ENCODE results near the gene CROCC. TPM values are rescaled to one million over a fixed set of nuclear protein-coding genes. Genes with fewer than 3 reads are reported as not detected.

The CROCC gene
- total RNA-seq, 1 donor from 2014 or later = 31.9 TPM

GRCh38 chr1:16979475-16980327, 58.0 kb downstream of the CROCC start:
- no peaks in the 10 kb centered on the region for H3K9me3 ChIP-seq

DNA sequence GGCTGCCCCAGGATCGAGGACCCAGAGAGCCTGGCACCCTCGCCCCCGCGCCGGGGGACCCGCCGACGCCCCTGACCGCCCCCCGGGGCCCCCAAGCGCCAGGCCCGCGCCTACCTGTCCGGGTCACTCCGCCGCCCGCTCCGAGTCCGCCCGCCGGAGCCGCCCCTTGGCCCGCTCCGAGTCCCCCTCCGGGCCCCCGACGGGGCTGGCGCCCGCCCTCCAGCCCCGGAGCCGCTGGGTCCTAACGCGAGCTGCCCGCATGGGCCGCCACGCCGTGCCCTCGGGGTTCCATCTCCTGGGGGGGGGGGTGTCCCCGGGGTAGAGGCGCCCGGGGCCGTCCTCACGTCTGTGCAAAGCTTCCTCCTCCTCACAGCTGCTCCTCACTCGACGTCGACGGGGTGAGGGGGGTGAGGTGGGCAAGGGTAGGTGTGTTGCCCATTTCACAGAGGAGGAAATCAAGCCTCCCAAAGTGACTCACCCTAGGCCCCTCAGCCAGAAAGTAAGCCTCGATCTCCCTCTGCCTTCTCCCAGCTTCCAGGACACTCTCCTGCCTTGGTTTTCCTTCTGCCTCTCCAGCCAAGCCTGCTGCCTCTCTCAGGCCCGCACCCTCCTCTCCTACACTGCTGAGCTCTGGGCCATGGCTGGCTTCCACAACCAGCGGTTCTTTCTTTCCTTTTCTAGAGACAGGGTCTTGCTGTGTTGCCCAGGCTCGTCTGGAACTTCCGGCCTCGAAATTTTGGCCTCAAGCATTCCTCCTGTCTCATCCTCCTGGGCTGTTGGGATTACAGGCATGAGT, 58.9 kb downstream of the CROCC start, which contains the start of gene MFAP2:
Gene MFAP2, minus strand, starts transcription at position 148 of the 796 bp plus-strand sequence. CDS start 2,347 bp downstream, outside the sequence.
- Histone ChIP-seq H3K9me3 (no peaks in the 10 kb centered on the region), H3K4me1 (peaks cover 57% of the 10 kb centered on the region), H3K4me3 (peak within 1 kb of the TSS; percentile 51 to 57), H3K27ac (peak within 1 kb of the TSS; percentile 88), H3K36me3 (no peaks in the 10 kb centered on the region), H3K27me3 (no peaks in the 10 kb centered on the region)
- intact Hi-C loops (cut with DNase I) = no loop called here
- no peak for TF ChIP-seq POLR2AphosphoS5 (IDR thresholded peaks at IDR 0.05; ENCODE audit: insufficient read depth in 1 of 2, low read depth in 1 of 2)
- peak in 1 of 2 donors; percentile 52 for TF ChIP-seq POLR2A (IDR thresholded peaks at IDR 0.05)
- DNase-seq (ENCODE audit: extremely low spot score in 2 of 2) = no peak

More at GRCh38 chr1:16979475-16980327, 58.0 kb downstream of the CROCC start:
- H3K4me1 ChIP-seq = peaks cover 50% of the 10 kb centered on the region
- TF ChIP-seq CTCF (IDR thresholded peaks at IDR 0.05) (no peak), POLR2A (IDR thresholded peaks at IDR 0.05) (no peak), POLR2AphosphoS5 (IDR thresholded peaks at IDR 0.05; ENCODE audit: insufficient read depth in 1 of 2, low read depth in 1 of 2) (no peak)
- no peak for DNase-seq (ENCODE audit: extremely low spot score in 2 of 2)
- H3K4me3 ChIP-seq = peak overlapping the region; percentile 51 to 57
- intact Hi-C loops (cut with DNase I) = no loop called here
- peak overlapping the region; percentile 88 for H3K27ac ChIP-seq
- no peaks in the 10 kb centered on the region for H3K36me3 ChIP-seq
- no peaks in the 10 kb centered on the region for H3K27me3 ChIP-seq

GRCh38 chr1:16981269-16981849, 59.6 kb downstream of the CROCC start:
- DNase-seq (ENCODE audit: extremely low spot score in 2 of 2) = no peak
- Histone ChIP-seq H3K27ac (peak overlapping the region; percentile 88), H3K4me3 (no peak overlapping the region), H3K4me1 (peaks cover 55% of the 10 kb centered on the region), H3K27me3 (no peaks in the 10 kb centered on the region), H3K36me3 (peaks cover 0 to under 1% of the 10 kb centered on the region in 2 donors), H3K9me3 (no peaks in the 10 kb centered on the region)
- intact Hi-C loops (cut with DNase I) = no loop called here
- TF ChIP-seq POLR2AphosphoS5 (IDR thresholded peaks at IDR 0.05; ENCODE audit: insufficient read depth in 1 of 2, low read depth in 1 of 2) (no peak), POLR2A (IDR thresholded peaks at IDR 0.05) (no peak), CTCF (IDR thresholded peaks at IDR 0.05) (no peak)

GRCh38 chr1:16982902-16983301, 61.2 kb downstream of the CROCC start:
- H3K4me1 ChIP-seq = peaks cover 45% of the 10 kb centered on the region
- peaks cover 0 to 9% of the 10 kb centered on the region in 2 donors for H3K36me3 ChIP-seq
- no peaks in the 10 kb centered on the region for H3K9me3 ChIP-seq
- intact Hi-C loops (cut with DNase I) = no loop called here
- DNase-seq (ENCODE audit: extremely low spot score in 2 of 2) = no peak
- TF ChIP-seq CTCF (IDR thresholded peaks at IDR 0.05) = no peak
- TF ChIP-seq POLR2A (IDR thresholded peaks at IDR 0.05) = no peak
- no peak for TF ChIP-seq POLR2AphosphoS5 (IDR thresholded peaks at IDR 0.05; ENCODE audit: insufficient read depth in 1 of 2, low read depth in 1 of 2)
- no peak overlapping the region for H3K27ac ChIP-seq
- no peak overlapping the region for H3K4me3 ChIP-seq
- no peaks in the 10 kb centered on the region for H3K27me3 ChIP-seq

DNA sequence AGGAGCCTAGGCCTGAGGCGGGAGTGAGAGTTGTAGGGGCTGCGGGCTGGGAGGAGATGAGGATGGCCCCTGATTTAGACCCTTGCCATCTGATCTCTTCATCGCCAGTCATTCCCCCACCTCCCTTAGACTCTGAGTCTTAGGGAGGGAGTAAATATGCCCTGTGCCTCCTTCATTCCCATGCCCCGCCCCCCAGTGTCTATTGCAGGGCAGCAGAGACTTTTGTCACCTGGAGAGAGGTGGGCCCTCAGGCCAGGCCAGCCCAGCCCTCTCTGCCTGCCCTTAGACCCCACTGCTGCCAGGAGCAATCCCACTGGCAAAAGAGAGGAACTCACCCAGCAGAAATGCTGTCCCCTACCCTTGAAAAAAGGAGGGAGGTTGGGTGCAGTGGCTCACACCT, 61.9 kb downstream of the CROCC start:
- no peak overlapping the region for H3K27ac ChIP-seq
- no peak for TF ChIP-seq POLR2AphosphoS5 (IDR thresholded peaks at IDR 0.05; ENCODE audit: insufficient read depth in 1 of 2, low read depth in 1 of 2)
- no peak for TF ChIP-seq CTCF (IDR thresholded peaks at IDR 0.05)
- no peak for TF ChIP-seq POLR2A (IDR thresholded peaks at IDR 0.05)
- no peak for DNase-seq (ENCODE audit: extremely low spot score in 2 of 2)
- peaks cover 38% of the 10 kb centered on the region for H3K4me1 ChIP-seq
- H3K27me3 ChIP-seq = no peaks in the 10 kb centered on the region
- H3K36me3 ChIP-seq = peaks cover 0 to 9% of the 10 kb centered on the region in 2 donors
- intact Hi-C loops (cut with DNase I) = no loop called here
- no peaks in the 10 kb centered on the region for H3K9me3 ChIP-seq
- no peak overlapping the region for H3K4me3 ChIP-seq
